Measurements from ENCODE around the gene FKBP15. TPM values are rescaled to one million over a fixed set of nuclear protein-coding genes. Genes with fewer than 3 reads are reported as not detected.

Gene FKBP15
- total RNA-seq, 6 donors from 2014 or later, result 36.5 to 72.3 (median 50.0) TPM

GRCh38 chr9:113185271-113185670, 35.8 kb downstream of the FKBP15 start:
- Histone ChIP-seq H3K27me3 (no peaks in the 10 kb centered on the region), H3K9me3 (no peaks in the 10 kb centered on the region), H3K4me1 (peaks cover 0 to 26% (median 21%) of the 10 kb centered on the region in 4 donors), H3K4me3 (no peak overlapping the region), H3K36me3 (peaks cover 44 to 86% (median 67%) of the 10 kb centered on the region in 4 donors), H3K27ac (peak overlapping the region in 2 of 4 donors; percentile 42 to 53)
- WGBS, 2 donors, result 66 to 78% methylated on average over 4 of the region's 4 CpGs
- ATAC-seq (ENCODE audit: low FRiP score in 2 of 2) (no peak), DNase-seq (no peak)
- TF ChIP-seq EP300 (IDR thresholded peaks at IDR 0.05) (no peak), CTCF (IDR thresholded peaks at IDR 0.05) (no peak)

DNA sequence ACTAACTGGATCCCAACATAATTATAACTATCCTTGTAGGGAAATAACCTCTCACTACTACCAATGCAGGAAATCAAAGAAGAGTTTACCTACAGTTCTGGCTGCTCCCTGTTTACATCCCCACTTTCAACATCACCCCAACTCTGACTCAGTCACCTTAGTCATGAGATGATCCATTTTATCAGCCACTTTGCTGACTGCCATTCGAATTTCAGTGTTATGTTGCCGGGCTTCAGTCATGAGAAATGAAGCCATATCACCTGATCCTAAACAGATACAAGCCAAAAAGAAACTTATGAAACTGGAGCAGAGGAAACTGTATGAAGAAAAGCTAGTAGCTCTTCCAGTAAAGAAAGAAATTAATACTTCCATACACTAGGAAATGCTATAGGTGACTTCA, 36.5 kb downstream of the FKBP15 start:
- H3K36me3 ChIP-seq, result peaks cover 44 to 87% (median 69%) of the 10 kb centered on the region in 4 donors
- H3K27ac ChIP-seq, result peak overlapping the region in 3 of 4 donors; percentile 3 to 53 (median 42)
- no peaks in the 10 kb centered on the region for H3K9me3 ChIP-seq
- H3K4me3 ChIP-seq, result no peak overlapping the region
- ATAC-seq (ENCODE audit: low FRiP score in 2 of 2) (no peak), DNase-seq (no peak)
- peaks cover 0 to 26% (median 21%) of the 10 kb centered on the region in 4 donors for H3K4me1 ChIP-seq
- no peaks in the 10 kb centered on the region for H3K27me3 ChIP-seq
- no peak for TF ChIP-seq POLR2A (IDR thresholded peaks at IDR 0.05)
- TF ChIP-seq CTCF (IDR thresholded peaks at IDR 0.05), result no peak
- no peak for TF ChIP-seq EP300 (IDR thresholded peaks at IDR 0.05)
- TF ChIP-seq POLR2AphosphoS5 (IDR thresholded peaks at IDR 0.05), result no peak
- 90 to 92% methylated on average over 2 of the region's 2 CpGs for WGBS, 2 donors

GRCh38 chr9:113183956-113184488, 37.1 kb downstream of the FKBP15 start:
- peaks cover 49 to 92% (median 71%) of the 10 kb centered on the region in 4 donors for H3K36me3 ChIP-seq
- H3K4me1 ChIP-seq, result peaks cover 0 to 26% (median 19%) of the 10 kb centered on the region in 4 donors
- H3K9me3 ChIP-seq, result no peaks in the 10 kb centered on the region
- ATAC-seq (ENCODE audit: low FRiP score in 2 of 2), result no peak
- no peak overlapping the region for H3K4me3 ChIP-seq
- TF ChIP-seq CTCF (IDR thresholded peaks at IDR 0.05) (no peak), POLR2AphosphoS5 (IDR thresholded peaks at IDR 0.05) (no peak), POLR2A (IDR thresholded peaks at IDR 0.05) (no peak), EP300 (IDR thresholded peaks at IDR 0.05) (no peak)
- DNase-seq, result no peak
- no peaks in the 10 kb centered on the region for H3K27me3 ChIP-seq
- H3K27ac ChIP-seq, result peak overlapping the region in 1 of 4 donors; percentile 53
- 100% methylated on average over 2 of the region's 2 CpGs for WGBS, 2 donors

GRCh38 chr9:113181165-113181564, 39.9 kb downstream of the FKBP15 start:
- TF ChIP-seq CTCF (IDR thresholded peaks at IDR 0.05) (no peak), EP300 (IDR thresholded peaks at IDR 0.05) (no peak), POLR2AphosphoS5 (IDR thresholded peaks at IDR 0.05) (no peak), POLR2A (IDR thresholded peaks at IDR 0.05) (no peak)
- no peak overlapping the region for H3K4me3 ChIP-seq
- no peaks in the 10 kb centered on the region for H3K9me3 ChIP-seq
- DNase-seq, result no peak
- H3K36me3 ChIP-seq, result peaks cover 54 to 98% (median 81%) of the 10 kb centered on the region in 4 donors
- H3K27ac ChIP-seq, result no peak overlapping the region
- peaks cover 0 to 14% (median 8%) of the 10 kb centered on the region in 4 donors for H3K4me1 ChIP-seq
- no peaks in the 10 kb centered on the region for H3K27me3 ChIP-seq
- ATAC-seq (ENCODE audit: low FRiP score in 2 of 2), result no peak

GRCh38 chr9:113179839-113180238, 41.2 kb downstream of the FKBP15 start:
- Histone ChIP-seq H3K4me1 (peaks cover 0 to 1% (median 0%) of the 10 kb centered on the region in 4 donors), H3K27me3 (no peaks in the 10 kb centered on the region), H3K4me3 (no peak overlapping the region), H3K36me3 (peaks cover 49 to 96% (median 75%) of the 10 kb centered on the region in 4 donors), H3K27ac (no peak overlapping the region), H3K9me3 (no peaks in the 10 kb centered on the region)
- TF ChIP-seq CTCF (IDR thresholded peaks at IDR 0.05), result no peak
- TF ChIP-seq POLR2AphosphoS5 (IDR thresholded peaks at IDR 0.05), result no peak
- TF ChIP-seq EP300 (IDR thresholded peaks at IDR 0.05), result no peak
- TF ChIP-seq POLR2A (IDR thresholded peaks at IDR 0.05), result no peak
- DNase-seq (no peak), ATAC-seq (ENCODE audit: low FRiP score in 2 of 2) (no peak)
- 0 to 94% methylated on average over 1 of the region's 1 CpG for WGBS, 2 donors

Data from upper lobe of left lung (tissue), 6 donors.